UCSD-AML1 (cell line): ENCODE measurements around the gene ARFIP1.

ENCODE experiments used
- DNase-seq: peaks from one replicate; lab custom pipeline; 2025; ENCODE audit not compliant: unreplicated experiment; lab: John Stamatoyannopoulos, UW

Gene ARFIP1

GRCh38 chr4:152937336-152938236, 157.8 kb downstream of the ARFIP1 start:
- DNase-seq: peak; percentile 69

- no peak for DNase-seq
Measured at GRCh38 chr4:152938237-152938947, 158.6 kb downstream of the ARFIP1 start.

- no peak for DNase-seq
Measured at GRCh38 chr4:152939621-152940020, 159.9 kb downstream of the ARFIP1 start.

- no peak for DNase-seq
Measured at GRCh38 chr4:152940461-152940860, 160.7 kb downstream of the ARFIP1 start.

GRCh38 chr4:152941411-152941810, 161.7 kb downstream of the ARFIP1 start:
- DNase-seq: no peak

GRCh38 chr4:152942346-152942745, 162.6 kb downstream of the ARFIP1 start:
- DNase-seq: no peak

- DNase-seq: no peak
Measured at GRCh38 chr4:152943672-152944071, 163.9 kb downstream of the ARFIP1 start.

- DNase-seq: no peak
Measured at GRCh38 chr4:152944666-152945320, 165.0 kb downstream of the ARFIP1 start.

- DNase-seq: no peak
Measured at GRCh38 chr4:152945639-152946038, 165.9 kb downstream of the ARFIP1 start.

- DNase-seq: no peak
Measured at GRCh38 chr4:152946446-152946845, 166.7 kb downstream of the ARFIP1 start.

GRCh38 chr4:152947311-152947710, 167.6 kb downstream of the ARFIP1 start:
- DNase-seq: no peak

GRCh38 chr4:152949930-152950329, 170.2 kb downstream of the ARFIP1 start:
- no peak for DNase-seq

- no peak for DNase-seq
Measured at GRCh38 chr4:152950402-152951274, 170.9 kb downstream of the ARFIP1 start.

GRCh38 chr4:152951348-152951747, 171.6 kb downstream of the ARFIP1 start:
- DNase-seq: no peak

- no peak for DNase-seq
Measured at GRCh38 chr4:152953514-152953913, 173.8 kb downstream of the ARFIP1 start.

GRCh38 chr4:152954741-152955140, 175.0 kb downstream of the ARFIP1 start:
- DNase-seq: no peak

GRCh38 chr4:152956147-152956546, 176.4 kb downstream of the ARFIP1 start:
- no peak for DNase-seq

- no peak for DNase-seq
Measured at GRCh38 chr4:152956650-152957436, 177.1 kb downstream of the ARFIP1 start.

- DNase-seq: no peak
Measured at GRCh38 chr4:152957437-152958171, 177.8 kb downstream of the ARFIP1 start.
